ENCODE measurements around the gene TAS2R30. TPM values are rescaled to one million over a fixed set of nuclear protein-coding genes. Genes with fewer than 3 reads are reported as not detected.

The TAS2R30 gene, protein sequence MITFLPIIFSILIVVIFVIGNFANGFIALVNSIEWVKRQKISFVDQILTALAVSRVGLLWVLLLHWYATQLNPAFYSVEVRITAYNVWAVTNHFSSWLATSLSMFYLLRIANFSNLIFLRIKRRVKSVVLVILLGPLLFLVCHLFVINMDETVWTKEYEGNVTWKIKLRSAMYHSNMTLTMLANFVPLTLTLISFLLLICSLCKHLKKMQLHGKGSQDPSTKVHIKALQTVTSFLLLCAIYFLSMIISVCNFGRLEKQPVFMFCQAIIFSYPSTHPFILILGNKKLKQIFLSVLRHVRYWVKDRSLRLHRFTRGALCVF
- polyA plus RNA-seq (2013), result not detected in 2 replicates

- H3K27ac ChIP-seq (ENCODE audit: low read depth, low read length), result no peak within 1 kb of the TSS
- H2BK12ac ChIP-seq (ENCODE audit: low read length), result no peak within 1 kb of the TSS
- H2AK5ac ChIP-seq (ENCODE audit: low read length), result no peak within 1 kb of the TSS
- no peak within 1 kb of the TSS for H3K4ac ChIP-seq (ENCODE audit: low read depth, low read length)
- no peak within 1 kb of the TSS for H3K4me2 ChIP-seq (ENCODE audit: low read length)
- no peak within 1 kb of the TSS for H3K23ac ChIP-seq (ENCODE audit: low read length)
- no peaks in the 10 kb centered on the region for H3K79me1 ChIP-seq (ENCODE audit: low read length)
- no peak for DNase-seq
- no peaks in the 10 kb centered on the region for H3K4me1 ChIP-seq (ENCODE audit: control insufficient read depth in 1 of 2, insufficient read depth in 2 of 2, low read length in 2 of 2)
- H4K91ac ChIP-seq (ENCODE audit: low read depth, low read length), result no peak within 1 kb of the TSS
- H4K8ac ChIP-seq (ENCODE audit: low read depth, low read length), result no peak within 1 kb of the TSS
- H3K14ac ChIP-seq (ENCODE audit: low read length), result no peak within 1 kb of the TSS
- H3K18ac ChIP-seq (ENCODE audit: low read length), result no peak within 1 kb of the TSS
- H3K36me3 ChIP-seq (ENCODE audit: control insufficient read depth in 1 of 2, insufficient read depth in 2 of 2, low read length in 2 of 2), result no peaks in the 10 kb centered on the region
- no peaks in the 10 kb centered on the region for H3K27me3 ChIP-seq (ENCODE audit: insufficient read depth, low read length)
- no peaks in the 10 kb centered on the region for H3K79me2 ChIP-seq (ENCODE audit: control insufficient read depth, insufficient read depth, low read length, poor library complexity)
- no CpG with 5 or more reads among the region's 3 CpGs for WGBS (ENCODE audit: extremely low coverage, insufficient coverage, insufficient read length)
- no peak within 1 kb of the TSS for H2BK120ac ChIP-seq (ENCODE audit: insufficient read depth, low read length, poor library complexity)
- H3K4me3 ChIP-seq (ENCODE audit: low read depth, low read length), result no peak within 1 kb of the TSS
- no peak within 1 kb of the TSS for H4K12ac ChIP-seq (ENCODE audit: low read depth, low read length)
- no peaks in the 10 kb centered on the region for H3K9me3 ChIP-seq (ENCODE audit: insufficient read depth, low read depth, low read length)
- H2AFZ ChIP-seq (ENCODE audit: insufficient read depth, low read length, poor library complexity), result no peak within 1 kb of the TSS
- H3K9ac ChIP-seq (ENCODE audit: low read length), result no peak within 1 kb of the TSS
- no peak within 1 kb of the TSS for H2BK5ac ChIP-seq (ENCODE audit: low read depth, low read length, poor library complexity)
Observed at GRCh38 chr12:11134305-11134704, at the start of gene TAS2R30. TAS2R30 (minus strand) TSS chr12:11134644; CDS start chr12:11134244, 400 bp downstream.

- Histone ChIP-seq H3K79me1 (ENCODE audit: low read length) (no peaks in the 10 kb centered on the region), H3K79me2 (ENCODE audit: control insufficient read depth, insufficient read depth, low read length, poor library complexity) (no peaks in the 10 kb centered on the region), H3K4me1 (ENCODE audit: control insufficient read depth in 1 of 2, insufficient read depth in 2 of 2, low read length in 2 of 2) (no peaks in the 10 kb centered on the region), H3K9me3 (ENCODE audit: insufficient read depth, low read depth, low read length) (no peaks in the 10 kb centered on the region), H2BK12ac (ENCODE audit: low read length) (no peak overlapping the region), H3K9ac (ENCODE audit: low read length) (no peak overlapping the region), H4K91ac (ENCODE audit: low read depth, low read length) (no peak overlapping the region), H3K14ac (ENCODE audit: low read length) (no peak overlapping the region), H3K27me3 (ENCODE audit: insufficient read depth, low read length) (no peaks in the 10 kb centered on the region), H2AK5ac (ENCODE audit: low read length) (no peak overlapping the region), H4K12ac (ENCODE audit: low read depth, low read length) (no peak overlapping the region), H3K36me3 (ENCODE audit: control insufficient read depth in 1 of 2, insufficient read depth in 2 of 2, low read length in 2 of 2) (no peaks in the 10 kb centered on the region), H3K4ac (ENCODE audit: low read depth, low read length) (no peak overlapping the region), H3K4me3 (ENCODE audit: low read depth, low read length) (no peak overlapping the region), H3K4me2 (ENCODE audit: low read length) (no peak overlapping the region), H2AFZ (ENCODE audit: insufficient read depth, low read length, poor library complexity) (no peak overlapping the region), H4K8ac (ENCODE audit: low read depth, low read length) (no peak overlapping the region), H3K23ac (ENCODE audit: low read length) (no peak overlapping the region), H3K27ac (ENCODE audit: low read depth, low read length) (no peak overlapping the region), H2BK5ac (ENCODE audit: low read depth, low read length, poor library complexity) (no peak overlapping the region), H3K18ac (ENCODE audit: low read length) (no peak overlapping the region), H2BK120ac (ENCODE audit: insufficient read depth, low read length, poor library complexity) (no peak overlapping the region)
- no peak for DNase-seq
Observed at GRCh38 chr12:11183011-11183410, 48.6 kb upstream of the TAS2R30 start.

DNA sequence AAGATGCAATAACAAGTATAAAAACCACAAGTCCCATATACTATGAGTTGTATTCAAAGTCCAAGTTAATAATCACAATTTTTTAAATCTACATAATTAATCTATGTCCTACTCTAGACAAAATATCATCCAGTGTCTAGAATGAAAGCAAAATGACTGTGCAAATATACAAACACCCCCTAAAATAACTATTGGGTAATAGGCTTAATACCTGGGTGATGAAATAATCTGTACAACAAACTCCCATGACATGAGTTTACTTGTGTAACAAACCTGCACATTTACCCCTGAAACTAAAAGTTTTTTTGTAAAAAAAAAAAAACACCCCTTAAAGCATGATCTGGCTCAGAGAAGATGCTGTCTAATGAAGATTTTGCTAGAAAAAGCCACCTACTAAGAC lies 48.1 kb upstream of the TAS2R30 start:
- H2BK5ac ChIP-seq (ENCODE audit: low read depth, low read length, poor library complexity), result no peak overlapping the region
- H3K79me2 ChIP-seq (ENCODE audit: control insufficient read depth, insufficient read depth, low read length, poor library complexity), result no peaks in the 10 kb centered on the region
- H4K8ac ChIP-seq (ENCODE audit: low read depth, low read length), result no peak overlapping the region
- no peak overlapping the region for H3K23ac ChIP-seq (ENCODE audit: low read length)
- H3K27ac ChIP-seq (ENCODE audit: low read depth, low read length), result no peak overlapping the region
- H4K91ac ChIP-seq (ENCODE audit: low read depth, low read length), result no peak overlapping the region
- H3K9me3 ChIP-seq (ENCODE audit: insufficient read depth, low read depth, low read length), result no peaks in the 10 kb centered on the region
- no peak overlapping the region for H2BK120ac ChIP-seq (ENCODE audit: insufficient read depth, low read length, poor library complexity)
- no peaks in the 10 kb centered on the region for H3K79me1 ChIP-seq (ENCODE audit: low read length)
- H3K14ac ChIP-seq (ENCODE audit: low read length), result no peak overlapping the region
- no peak overlapping the region for H3K9ac ChIP-seq (ENCODE audit: low read length)
- H2AK5ac ChIP-seq (ENCODE audit: low read length), result no peak overlapping the region
- H3K4me2 ChIP-seq (ENCODE audit: low read length), result no peak overlapping the region
- H3K4ac ChIP-seq (ENCODE audit: low read depth, low read length), result no peak overlapping the region
- no peak overlapping the region for H2BK12ac ChIP-seq (ENCODE audit: low read length)
- H4K12ac ChIP-seq (ENCODE audit: low read depth, low read length), result no peak overlapping the region
- no peak overlapping the region for H3K18ac ChIP-seq (ENCODE audit: low read length)
- DNase-seq, result no peak
- H3K4me3 ChIP-seq (ENCODE audit: low read depth, low read length), result no peak overlapping the region
- H3K36me3 ChIP-seq (ENCODE audit: control insufficient read depth in 1 of 2, insufficient read depth in 2 of 2, low read length in 2 of 2), result no peaks in the 10 kb centered on the region
- no peak overlapping the region for H2AFZ ChIP-seq (ENCODE audit: insufficient read depth, low read length, poor library complexity)
- H3K4me1 ChIP-seq (ENCODE audit: control insufficient read depth in 1 of 2, insufficient read depth in 2 of 2, low read length in 2 of 2), result peaks cover 0 to 2% of the 10 kb centered on the region in 2 experiments
- no peaks in the 10 kb centered on the region for H3K27me3 ChIP-seq (ENCODE audit: insufficient read depth, low read length)

- Histone ChIP-seq H3K4ac (ENCODE audit: low read depth, low read length) (no peak overlapping the region), H2BK120ac (ENCODE audit: insufficient read depth, low read length, poor library complexity) (no peak overlapping the region), H3K27ac (ENCODE audit: low read depth, low read length) (no peak overlapping the region), H3K4me3 (ENCODE audit: low read depth, low read length) (no peak overlapping the region), H3K9ac (ENCODE audit: low read length) (no peak overlapping the region), H3K79me2 (ENCODE audit: control insufficient read depth, insufficient read depth, low read length, poor library complexity) (no peaks in the 10 kb centered on the region), H3K36me3 (ENCODE audit: control insufficient read depth in 1 of 2, insufficient read depth in 2 of 2, low read length in 2 of 2) (no peaks in the 10 kb centered on the region), H2AFZ (ENCODE audit: insufficient read depth, low read length, poor library complexity) (no peak overlapping the region), H3K9me3 (ENCODE audit: insufficient read depth, low read depth, low read length) (no peaks in the 10 kb centered on the region), H3K79me1 (ENCODE audit: low read length) (no peaks in the 10 kb centered on the region), H3K4me2 (ENCODE audit: low read length) (no peak overlapping the region), H2BK12ac (ENCODE audit: low read length) (no peak overlapping the region), H3K4me1 (ENCODE audit: control insufficient read depth in 1 of 2, insufficient read depth in 2 of 2, low read length in 2 of 2) (peaks cover 0 to 2% of the 10 kb centered on the region in 2 experiments), H2AK5ac (ENCODE audit: low read length) (no peak overlapping the region), H2BK5ac (ENCODE audit: low read depth, low read length, poor library complexity) (no peak overlapping the region), H3K14ac (ENCODE audit: low read length) (no peak overlapping the region), H4K91ac (ENCODE audit: low read depth, low read length) (no peak overlapping the region), H4K8ac (ENCODE audit: low read depth, low read length) (no peak overlapping the region), H3K18ac (ENCODE audit: low read length) (no peak overlapping the region), H4K12ac (ENCODE audit: low read depth, low read length) (no peak overlapping the region), H3K23ac (ENCODE audit: low read length) (no peak overlapping the region), H3K27me3 (ENCODE audit: insufficient read depth, low read length) (no peaks in the 10 kb centered on the region)
- no peak for DNase-seq
- no CpG with 5 or more reads among the region's 1 CpG for WGBS (ENCODE audit: extremely low coverage, insufficient coverage, insufficient read length)
Observed at GRCh38 chr12:11178250-11178649, 43.8 kb upstream of the TAS2R30 start.

Data from trophoblast cell (in vitro differentiated cells and primary cell).